Retina (tissue), 1 donor: ENCODE data around the gene ELAC1.
A peak's percentile ranks its signal among the peaks of the same experiment; 100 is the strongest.
"Not testable (repeated sequence)": the region's sequence is repeated elsewhere in the genome, so short reads cannot be mapped to it uniquely, and the experiment has no call there.

Experiments
- DNase-seq: peaks from one replicate; pipeline ENCODE4 v3.0.0-alpha.2; 2016

Gene ELAC1

GRCh38 chr18:50967714-50968661, at the start of gene ELAC1:
Gene ELAC1 (plus strand): TSS chr18:50968040. CDS start chr18:50974405, 6,365 bp downstream.
- DNase-seq, result peak; percentile 92

GRCh38 chr18:50918153-50918552, 49.7 kb upstream of the ELAC1 start:
- DNase-seq, result no peak

- DNase-seq, result no peak
Observed at GRCh38 chr18:50924372-50924771, 43.5 kb upstream of the ELAC1 start.

GRCh38 chr18:50926521-50926920, 41.3 kb upstream of the ELAC1 start:
- no peak for DNase-seq

- DNase-seq, result no peak
Observed at GRCh38 chr18:50928551-50928950, 39.3 kb upstream of the ELAC1 start.

DNA sequence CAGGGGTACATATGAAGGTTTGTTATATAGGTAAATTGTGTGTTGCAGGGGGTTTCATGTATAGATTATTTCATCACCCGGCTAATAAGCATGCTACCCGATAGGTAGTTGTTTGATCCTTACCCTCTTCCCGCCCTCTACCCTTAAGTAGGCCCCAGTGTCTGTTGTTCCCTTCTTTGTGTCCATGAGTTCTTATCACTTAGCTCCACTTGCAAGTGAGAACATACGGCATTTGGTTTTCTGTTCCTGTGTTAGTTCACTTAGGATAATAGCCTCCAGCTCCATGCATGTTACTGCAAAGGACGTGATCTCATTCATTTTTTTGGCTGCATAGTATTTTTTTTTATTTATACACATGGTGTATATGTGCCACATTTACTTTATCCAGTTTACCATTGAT, 34.2 kb upstream of the ELAC1 start:
- DNase-seq, result no peak

DNA sequence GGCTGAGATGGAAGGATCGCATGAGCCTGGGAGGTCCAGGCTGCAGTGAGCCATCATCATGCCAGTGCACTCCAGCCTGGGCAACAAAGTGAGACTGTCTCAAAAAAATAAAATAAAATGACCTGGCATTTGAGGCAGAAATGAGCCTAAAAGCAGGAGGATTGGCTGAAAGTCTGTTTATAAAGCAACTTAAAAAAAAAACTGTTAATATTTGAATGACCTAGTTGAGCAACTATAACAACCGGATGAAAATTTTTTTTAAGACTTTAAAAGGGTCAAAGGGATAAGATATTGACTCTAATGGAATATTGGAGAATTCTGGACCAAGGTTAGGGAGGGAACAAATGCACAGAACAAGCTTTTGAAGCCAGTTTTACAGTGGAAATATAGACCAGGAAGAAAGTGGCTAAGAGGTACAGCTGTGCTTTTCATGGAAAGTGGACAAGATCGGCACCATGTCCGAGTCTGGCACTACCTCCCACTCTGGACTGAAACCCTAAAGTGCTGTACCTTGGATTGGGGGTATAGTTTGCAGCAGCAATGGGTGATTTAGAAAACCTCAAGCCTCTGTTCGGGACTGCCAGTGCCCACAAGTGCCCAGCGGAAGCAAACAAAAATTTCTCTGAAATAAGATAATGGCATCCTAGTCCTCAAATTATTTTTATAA, 33.2 kb upstream of the ELAC1 start:
- no peak for DNase-seq

DNA sequence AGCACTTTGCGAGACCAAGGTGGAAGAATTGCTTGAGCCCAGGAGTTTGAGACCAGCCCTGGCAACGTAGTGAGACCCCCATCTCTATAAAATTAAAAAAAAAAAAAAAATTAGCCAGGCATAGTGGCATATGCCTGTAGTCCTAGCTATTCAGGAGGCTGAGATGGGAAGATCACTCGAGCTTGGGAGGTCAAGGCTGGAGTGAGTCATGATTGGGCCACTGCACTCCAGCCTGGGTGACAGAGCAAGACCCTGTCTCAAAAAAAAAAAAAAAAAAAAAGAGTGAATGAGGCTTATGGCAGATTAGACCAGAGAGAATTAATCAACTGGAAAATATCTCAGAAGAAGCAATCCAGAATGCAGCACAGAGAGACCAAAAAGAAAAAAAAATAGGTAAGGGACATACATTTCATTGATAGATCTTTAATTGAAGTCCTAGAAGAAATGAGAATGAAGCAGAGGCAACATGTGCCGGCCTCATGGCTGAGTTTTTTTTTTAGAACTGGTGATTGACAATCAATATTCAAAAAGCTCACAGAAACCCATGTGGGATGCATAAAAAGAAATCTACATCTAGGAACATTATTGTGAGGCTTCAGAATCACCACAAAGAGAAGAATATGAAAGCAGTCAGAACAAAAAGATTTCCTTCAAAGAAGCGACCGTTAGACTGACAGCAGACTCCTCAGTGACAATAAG, 32.2 kb upstream of the ELAC1 start:
- DNase-seq, result peak; percentile 4

- no peak for DNase-seq
Observed at GRCh38 chr18:50937183-50937582, 30.7 kb upstream of the ELAC1 start.

GRCh38 chr18:50938912-50939311, 28.9 kb upstream of the ELAC1 start:
- DNase-seq, result no peak

DNA sequence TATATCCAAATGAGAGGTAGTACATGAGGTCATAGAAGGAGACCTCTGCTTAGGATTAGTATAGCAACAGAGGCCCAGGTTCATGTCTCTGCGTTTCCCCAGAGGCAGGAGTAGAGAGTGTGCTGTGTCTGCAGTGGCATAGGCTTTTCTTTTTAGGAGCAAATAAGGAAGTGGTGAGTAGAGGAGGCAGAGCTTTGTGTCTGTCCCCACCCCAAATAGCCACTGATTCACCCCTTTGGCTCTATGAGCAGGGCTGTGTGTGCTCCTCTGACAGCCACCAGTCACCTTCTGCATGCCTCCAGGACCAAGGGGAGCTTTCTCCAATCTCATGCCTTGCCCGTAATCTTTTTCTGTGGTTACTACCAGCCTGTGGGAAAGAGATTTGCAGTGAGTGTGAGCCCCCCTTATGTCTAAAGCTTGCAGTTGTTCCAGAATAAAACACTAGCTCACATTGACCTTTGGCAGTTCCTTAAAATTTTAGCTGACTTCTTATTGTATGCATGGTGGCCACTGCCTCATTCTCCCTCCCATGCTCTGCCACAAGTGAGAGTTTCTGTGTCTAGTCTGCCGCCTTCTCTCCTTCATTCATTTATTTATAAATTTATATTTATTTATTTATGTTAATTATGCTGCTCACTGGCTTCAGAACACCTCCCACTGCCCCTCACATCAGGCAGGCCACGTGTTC, 23.5 kb upstream of the ELAC1 start:
- no peak for DNase-seq

DNA sequence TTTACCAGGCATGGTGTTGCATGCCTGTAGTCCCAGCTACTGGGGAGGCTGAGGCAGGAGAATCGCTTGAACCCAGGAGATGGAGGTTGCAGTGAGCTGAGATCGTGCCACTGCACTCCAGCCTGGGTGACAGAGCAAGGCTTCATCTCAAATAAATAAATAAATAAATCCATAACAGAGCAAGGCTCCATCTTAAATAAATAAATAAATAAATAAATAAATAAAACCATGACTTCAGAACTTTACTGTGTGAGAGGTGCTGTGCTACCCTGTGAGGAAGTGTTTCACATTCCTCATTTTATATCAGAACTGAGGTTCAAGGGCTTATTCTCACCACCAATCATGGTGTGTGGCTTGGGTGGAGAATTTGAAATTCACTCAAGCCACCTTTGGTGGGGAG, 21.9 kb upstream of the ELAC1 start:
- DNase-seq, result not testable (repeated sequence)

DNA sequence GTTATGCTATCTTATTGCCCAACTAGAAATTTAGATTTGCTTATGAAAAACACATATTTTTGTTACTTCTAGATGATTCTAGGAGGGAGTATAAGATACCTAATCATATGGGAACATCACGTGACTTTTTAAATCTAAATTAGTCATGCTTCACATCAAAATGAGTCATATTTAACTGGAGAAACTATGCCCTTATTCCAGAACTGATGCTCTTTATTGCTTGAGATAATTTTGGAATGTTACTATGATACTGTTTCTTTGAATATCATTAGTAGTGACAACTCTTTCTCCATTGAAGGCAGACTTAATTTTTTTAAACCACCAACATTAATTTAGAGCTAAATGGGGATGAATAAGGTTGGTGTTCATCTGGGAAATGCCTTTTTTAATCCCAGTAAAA, 19.9 kb upstream of the ELAC1 start:
- no peak for DNase-seq

DNA sequence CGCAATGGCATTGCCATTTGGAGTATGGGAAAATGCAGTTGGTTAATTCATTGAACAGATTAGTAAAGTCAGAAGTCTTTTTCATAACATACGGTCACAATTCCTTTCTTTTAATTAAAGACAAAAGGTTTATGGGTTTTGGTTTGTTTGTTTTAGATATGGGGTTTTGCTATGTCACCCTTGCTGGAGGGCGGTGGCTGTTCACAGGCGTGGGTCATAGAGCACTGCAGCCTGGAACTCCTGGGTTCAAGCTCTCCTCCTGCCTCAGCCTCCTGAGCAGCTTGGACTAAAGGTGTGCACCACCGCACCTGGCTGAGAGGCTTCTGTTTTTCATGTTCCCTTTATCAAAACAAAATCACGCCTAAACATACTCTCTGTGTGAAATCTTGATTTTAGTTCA, 18.7 kb upstream of the ELAC1 start:
- DNase-seq, result no peak

GRCh38 chr18:50950626-50951025, 17.2 kb upstream of the ELAC1 start:
- DNase-seq, result no peak

DNA sequence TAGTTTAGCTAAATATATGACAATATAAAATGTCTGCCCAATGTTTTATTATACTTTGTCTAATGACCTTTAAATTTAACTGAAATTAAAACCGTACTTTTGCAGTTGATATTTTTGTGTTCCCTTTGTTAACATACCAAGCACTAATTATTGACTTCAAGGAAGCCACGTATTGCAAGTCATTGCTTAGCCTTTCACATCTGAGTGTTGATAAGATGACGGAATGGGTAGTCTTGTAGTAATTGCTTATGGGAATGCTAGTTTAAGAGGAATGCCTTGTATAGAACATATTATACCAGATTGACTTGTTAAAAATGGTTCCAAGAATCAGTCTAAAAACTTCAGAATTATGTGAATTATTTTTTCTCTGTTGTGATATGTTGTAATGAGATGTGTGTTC, 14.0 kb upstream of the ELAC1 start:
- no peak for DNase-seq

DNA sequence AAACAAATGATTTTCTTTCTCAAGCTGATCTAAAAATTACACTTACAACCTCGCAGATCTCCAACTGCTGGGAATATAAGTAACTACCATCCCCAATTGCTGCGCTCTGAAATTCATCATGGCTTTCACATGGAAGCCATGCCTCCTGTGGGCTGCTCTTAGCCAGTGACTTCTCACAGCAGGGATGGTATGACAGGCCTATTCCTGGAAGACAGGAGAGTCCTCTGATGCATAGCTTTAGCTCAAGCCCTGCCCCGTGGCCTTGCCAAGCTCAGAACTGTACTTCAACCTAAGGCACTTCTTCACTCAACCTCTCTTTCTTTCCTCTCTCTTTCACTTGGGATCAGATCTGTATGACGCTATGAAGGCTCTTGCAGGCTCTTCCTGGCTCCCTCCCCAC, 12.6 kb upstream of the ELAC1 start:
- no peak for DNase-seq

DNA sequence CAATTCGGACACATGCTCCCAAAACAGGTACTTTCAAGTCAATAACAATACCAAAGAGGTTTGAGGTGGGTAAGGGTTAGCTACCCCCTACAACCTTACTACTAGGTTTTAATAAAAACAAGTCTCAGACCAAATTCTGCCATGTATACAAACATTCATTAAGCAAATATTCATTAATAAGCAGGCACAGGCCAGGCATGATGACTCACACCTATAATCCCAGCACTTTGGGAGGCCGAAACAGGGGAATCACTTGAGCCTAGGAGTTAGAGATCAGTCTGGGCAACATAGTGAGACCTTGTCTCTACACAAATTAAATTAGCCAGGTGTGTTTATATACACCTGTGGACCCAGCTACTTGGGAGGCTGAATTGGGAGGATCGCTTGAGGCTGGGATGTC, 11.7 kb upstream of the ELAC1 start:
- DNase-seq, result no peak

DNA sequence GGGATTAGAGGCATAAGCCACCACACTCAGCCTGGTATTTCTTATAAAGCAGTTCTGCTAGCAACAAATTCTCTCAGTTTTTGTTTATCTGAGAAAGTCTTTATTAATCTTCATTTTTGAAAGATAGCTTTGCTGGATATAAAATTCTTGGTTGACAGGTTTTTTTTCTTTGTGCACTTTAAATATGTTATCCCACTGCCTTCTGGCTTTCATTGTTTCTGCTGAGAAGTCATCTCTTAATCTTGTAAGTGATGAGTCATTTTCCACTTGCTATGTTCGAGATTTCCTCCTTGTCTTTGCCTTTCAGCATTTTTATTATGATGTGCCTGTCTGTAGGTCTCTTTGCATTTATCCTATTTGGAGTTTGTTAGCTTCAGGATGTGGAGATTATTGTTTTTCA, 5.9 kb upstream of the ELAC1 start:
- DNase-seq, result no peak

- DNase-seq, result no peak
Observed at GRCh38 chr18:50969448-50969847, 1.6 kb downstream of the ELAC1 start.

DNA sequence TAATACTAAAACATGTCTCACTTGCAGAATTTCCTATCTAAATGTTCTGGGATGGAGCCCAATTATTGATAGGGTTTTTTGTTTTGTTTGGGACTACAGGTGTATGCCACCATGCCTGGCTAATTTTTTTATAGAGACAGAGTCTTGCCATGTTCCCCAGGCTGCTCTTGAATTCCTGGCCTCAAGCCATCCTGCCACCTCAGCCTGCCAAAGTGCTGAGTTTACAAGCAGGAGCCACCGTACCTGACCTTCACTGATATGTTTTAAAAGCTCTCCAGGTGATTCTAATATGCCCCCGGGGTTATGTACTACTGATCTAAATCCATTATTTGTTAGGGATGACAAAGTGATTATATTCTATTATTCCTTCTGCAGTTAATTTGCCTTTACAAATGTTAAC, 2.2 kb downstream of the ELAC1 start:
- no peak for DNase-seq

- DNase-seq, result not testable (repeated sequence)
Observed at GRCh38 chr18:50972404-50972803, 4.6 kb downstream of the ELAC1 start.
